CD4-positive, alpha-beta memory T cell (primary cell): ENCODE data around the gene CACNA1E. TPM values are rescaled to one million over a fixed set of nuclear protein-coding genes. Genes with fewer than 3 reads are reported as not detected.
"Not testable (repeated sequence)": the region's sequence is repeated elsewhere in the genome, so short reads cannot be mapped to it uniquely, and the experiment has no call there.

Experiments used
- CTCF ChIA-PET: fragments of 350-600 bp; sonication (Branson Sonifier 250); formaldehyde crosslinking; loops from one replicate; lab custom pipeline; 2021; ENCODE audit warnings: inconsistent platforms; ENCODE audit not compliant: partially characterized antibody; lab: Charles Lee
- POLR2A ChIA-PET: fragments of 350-600 bp; sonication (Branson Sonifier 250); formaldehyde crosslinking; loops from one replicate; lab custom pipeline; 2021; ENCODE audit not compliant: partially characterized antibody; lab: Charles Lee
- DNase-seq, 5 donors: peaks; one replicate each; pipeline versions ENCODE4 v3.0.0 to v3.0.0-alpha.2; 2020 to 2022; ENCODE audit warnings: mixed read lengths in 1 of 5
- H3K27ac ChIP-seq: one replicate; pipeline ENCODE4 v1.7.0; 2013; ENCODE audit warnings: low read depth, low read length
- H3K27me3 ChIP-seq: 2 replicates; pipeline ENCODE4 v1.7.0; 2013; ENCODE audit warnings: mild to moderate bottlenecking, low read length, moderate library complexity; ENCODE audit not compliant: insufficient read depth
- H3K36me3 ChIP-seq: 2 replicates; pipeline ENCODE4 v1.7.0; 2013; ENCODE audit warnings: mild to moderate bottlenecking, low read length, moderate library complexity; ENCODE audit not compliant: insufficient read depth
- H3K4me1 ChIP-seq: 2 replicates; pipeline ENCODE4 v1.7.0; 2013; ENCODE audit warnings: mild to moderate bottlenecking, low read length, moderate library complexity; ENCODE audit not compliant: insufficient read depth
- H3K4me3 ChIP-seq, 2 donors: one replicate each; pipeline ENCODE4 v1.7.0; 2013; ENCODE audit warnings: low read length in 2 of 2, mild to moderate bottlenecking in 1 of 2
- H3K9me3 ChIP-seq, 2 donors: one replicate each; pipeline ENCODE4 v1.7.0; 2013; ENCODE audit warnings: low read length in 2 of 2, control low read depth in 1 of 2; ENCODE audit not compliant: control insufficient read depth in 1 of 2
- H3K27ac Mint-ChIP-seq, 7 donors: one replicate each; pipeline ENCODE4 v1.8.0; 2020 to 2021; ENCODE audit warnings: mixed read lengths in 7 of 7, mild to moderate bottlenecking in 6 of 7, inconsistent platforms in 3 of 7, moderate library complexity in 3 of 7
- H3K27me3 Mint-ChIP-seq, 2 donors: one replicate each; pipeline ENCODE4 v1.8.0; 2020 to 2021; ENCODE audit warnings: mixed read lengths in 2 of 2
- H3K36me3 Mint-ChIP-seq, 2 donors: one replicate each; pipeline ENCODE4 v1.8.0; 2020 to 2021; ENCODE audit warnings: mixed read lengths in 2 of 2, inconsistent platforms in 1 of 2, mild to moderate bottlenecking in 1 of 2
- H3K4me1 Mint-ChIP-seq, 4 donors: one replicate each; pipeline ENCODE4 v1.8.0; 2020 to 2021; ENCODE audit warnings: mixed read lengths in 4 of 4, mild to moderate bottlenecking in 1 of 4
- H3K4me3 Mint-ChIP-seq, 8 donors: one replicate each; pipeline ENCODE4 v1.8.0; 2020 to 2021; ENCODE audit warnings: mixed read lengths in 8 of 8, mild to moderate bottlenecking in 7 of 8, moderate library complexity in 6 of 8, inconsistent platforms in 3 of 8
- H3K9me3 Mint-ChIP-seq, 8 donors: one replicate each; pipeline ENCODE4 v1.8.0; 2020 to 2021; ENCODE audit warnings: mixed read lengths in 8 of 8, mild to moderate bottlenecking in 5 of 8, inconsistent platforms in 3 of 8, moderate library complexity in 1 of 8
- intact Hi-C: fragments of 100-400 bp; cut with micrococcal nuclease; formaldehyde crosslinking; loops from one replicate; pipeline ENCODE4 v1.15.1; 2023
- polyA plus RNA-seq, 2 donors: library from polyadenylated mRNA; unstranded; fragments of 300-500 nt; fragmentation: Illumina TruSeq; gene quantifications; one replicate each; pipeline ENCODE4 v1.2.3, GENCODE V29; 2021
- total RNA-seq, 2 experiments: library from RNA; stranded (reverse); gene quantifications; one replicate each; pipeline ENCODE4 v1.2.3, GENCODE V29; 2021

CACNA1E gene
- total and polyA plus RNA-seq, 4 experiments from 2014 or later, result not detected

DNA sequence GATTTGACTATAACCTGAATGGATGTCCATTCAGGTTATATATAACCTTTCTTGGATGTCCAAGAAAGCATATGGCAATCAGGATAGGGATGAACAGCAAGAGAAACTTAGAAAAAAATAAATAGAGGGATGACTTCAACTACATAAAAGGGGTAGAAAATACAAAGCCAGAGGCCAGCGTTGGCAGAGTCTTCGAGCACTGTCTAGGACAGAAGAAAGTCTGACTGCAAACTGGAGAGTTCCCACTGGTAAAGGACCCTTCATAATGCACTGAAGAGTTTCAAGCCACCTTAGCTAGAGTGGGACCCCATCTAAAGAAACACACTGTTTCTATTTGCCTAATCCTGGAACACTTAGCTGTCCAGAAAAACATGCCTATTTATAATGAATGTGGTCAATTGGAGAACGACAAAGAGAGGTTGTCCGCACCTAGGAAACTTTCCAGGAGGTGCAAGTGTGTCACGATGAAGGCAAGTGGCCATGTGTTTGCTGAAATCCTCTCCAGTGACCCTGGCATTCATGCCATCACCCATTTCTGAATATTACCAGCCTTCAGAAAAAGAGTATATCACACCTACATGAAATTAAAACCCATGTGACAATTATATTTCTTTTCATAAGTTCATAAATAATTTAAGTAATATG, 362.8 kb downstream of the CACNA1E start:
- Mint-ChIP-seq H3K27ac (no peak overlapping the region), H3K4me1 (no peaks in the 10 kb centered on the region), H3K36me3 (no peaks in the 10 kb centered on the region), H3K4me3 (no peak overlapping the region), H3K27me3 (peaks cover 5 to 8% of the 10 kb centered on the region in 2 donors), H3K9me3 (peaks cover 0 to 7% (median 0%) of the 10 kb centered on the region in 8 donors)
- H3K36me3 ChIP-seq, result no peaks in the 10 kb centered on the region
- POLR2A ChIA-PET, result no interaction called here
- intact Hi-C loops, result no loop called here
- H3K4me3 ChIP-seq, result no peak overlapping the region
- no peaks in the 10 kb centered on the region for H3K4me1 ChIP-seq
- CTCF ChIA-PET, result no interaction called here
- no peak for DNase-seq
- no peaks in the 10 kb centered on the region for H3K9me3 ChIP-seq
- H3K27me3 ChIP-seq, result no peaks in the 10 kb centered on the region
- H3K27ac ChIP-seq, result no peak overlapping the region

DNA sequence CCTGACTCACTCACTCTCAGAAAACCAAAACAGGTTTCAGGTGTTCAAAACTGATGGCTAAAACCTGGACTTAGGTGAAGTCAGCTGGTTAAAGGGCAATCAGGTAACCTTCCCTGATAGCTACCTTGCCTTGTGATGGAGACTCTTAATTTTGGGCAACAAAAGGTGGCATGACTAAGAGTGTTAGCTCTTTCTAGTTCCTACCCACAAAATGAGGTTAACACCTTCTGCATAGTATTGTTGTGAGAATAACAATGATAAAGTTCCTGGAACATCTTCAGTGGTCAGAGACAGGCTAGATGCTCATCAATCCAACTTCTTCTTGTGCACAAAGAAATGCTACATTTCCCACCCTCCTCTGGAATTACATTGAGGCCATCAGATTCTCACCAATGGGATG, 363.4 kb downstream of the CACNA1E start:
- ChIA-PET POLR2A (no interaction called here), CTCF (no interaction called here)
- DNase-seq, result no peak
- no peak overlapping the region for H3K4me3 Mint-ChIP-seq
- Histone ChIP-seq H3K4me1 (no peaks in the 10 kb centered on the region), H3K27ac (no peak overlapping the region), H3K36me3 (no peaks in the 10 kb centered on the region), H3K9me3 (no peaks in the 10 kb centered on the region), H3K4me3 (no peak overlapping the region), H3K27me3 (no peaks in the 10 kb centered on the region)
- no peaks in the 10 kb centered on the region for H3K4me1 Mint-ChIP-seq
- no peaks in the 10 kb centered on the region for H3K36me3 Mint-ChIP-seq
- intact Hi-C loops, result no loop called here
- peaks cover 5 to 8% of the 10 kb centered on the region in 2 donors for H3K27me3 Mint-ChIP-seq
- H3K9me3 Mint-ChIP-seq, result peaks cover 0 to 9% (median under 1%) of the 10 kb centered on the region in 8 donors
- no peak overlapping the region for H3K27ac Mint-ChIP-seq

- H3K9me3 Mint-ChIP-seq, result peaks cover 0 to 26% (median 12%) of the 10 kb centered on the region in 8 donors
- Histone ChIP-seq H3K36me3 (no peaks in the 10 kb centered on the region), H3K9me3 (no peaks in the 10 kb centered on the region), H3K4me1 (no peaks in the 10 kb centered on the region), H3K4me3 (no peak overlapping the region), H3K27ac (no peak overlapping the region), H3K27me3 (no peaks in the 10 kb centered on the region)
- H3K27me3 Mint-ChIP-seq, result peaks cover 5 to 7% of the 10 kb centered on the region in 2 donors
- CTCF ChIA-PET, result no interaction called here
- DNase-seq, result no peak
- intact Hi-C loops, result no loop called here
- no peaks in the 10 kb centered on the region for H3K36me3 Mint-ChIP-seq
- POLR2A ChIA-PET, result no interaction called here
- no peak overlapping the region for H3K27ac Mint-ChIP-seq
- H3K4me1 Mint-ChIP-seq, result no peaks in the 10 kb centered on the region
- H3K4me3 Mint-ChIP-seq, result no peak overlapping the region
Observed at GRCh38 chr1:181849071-181849470, 365.8 kb downstream of the CACNA1E start.

- H3K27ac ChIP-seq, H3K4me1 Mint-ChIP-seq, H3K36me3 Mint-ChIP-seq, H3K4me1 ChIP-seq, H3K27me3 ChIP-seq, CTCF ChIA-PET, H3K27me3 Mint-ChIP-seq, DNase-seq, H3K36me3 ChIP-seq, H3K4me3 ChIP-seq, POLR2A ChIA-PET, H3K4me3 Mint-ChIP-seq, H3K27ac Mint-ChIP-seq, H3K9me3 ChIP-seq, intact Hi-C loops: not testable (repeated sequence)
- peaks cover 0 to 26% (median 15%) of the 10 kb centered on the region in 8 donors for H3K9me3 Mint-ChIP-seq
Observed at GRCh38 chr1:181854212-181854611, 370.9 kb downstream of the CACNA1E start.

GRCh38 chr1:181855380-181855779, 372.1 kb downstream of the CACNA1E start:
- CTCF ChIA-PET, result no interaction called here
- H3K9me3 Mint-ChIP-seq, result peaks cover 0 to 25% (median 15%) of the 10 kb centered on the region in 8 donors
- Histone ChIP-seq H3K27ac (no peak overlapping the region), H3K27me3 (no peaks in the 10 kb centered on the region), H3K4me1 (no peaks in the 10 kb centered on the region), H3K9me3 (no peaks in the 10 kb centered on the region), H3K4me3 (no peak overlapping the region), H3K36me3 (no peaks in the 10 kb centered on the region)
- POLR2A ChIA-PET, result interaction anchor here (0.6 kb wide), 1 partner anchor 53 kb away, joined by 3 read pairs; no protein-coding TSS in a partner anchor
- no peaks in the 10 kb centered on the region for H3K36me3 Mint-ChIP-seq
- no peak overlapping the region for H3K4me3 Mint-ChIP-seq
- intact Hi-C loops, result no loop called here
- no peak for DNase-seq
- no peak overlapping the region for H3K27ac Mint-ChIP-seq
- H3K27me3 Mint-ChIP-seq, result peaks cover 0 to 3% of the 10 kb centered on the region in 2 donors
- H3K4me1 Mint-ChIP-seq, result no peaks in the 10 kb centered on the region
